Erythroblast (primary cell): Measurements from ENCODE around the gene CD7.

Experiments
- GATA1 ChIP-seq: IDR thresholded peaks from 2 replicates; pipeline ENCODE4 v1.6.1; 2011; ENCODE audit warnings: low read depth, mild to moderate bottlenecking, control low read depth, low read length, moderate library complexity
- POLR2A ChIP-seq: IDR thresholded peaks from 2 replicates; pipeline ENCODE4 v1.6.1; 2011; ENCODE audit warnings: mild to moderate bottlenecking, low read length

GRCh38 chr17:82321947-82322466, 4.6 kb upstream of the CD7 start:
- TF ChIP-seq POLR2A (no peak), GATA1 (no peak)
